Breast epithelium (tissue), 3 donors: ENCODE measurements around the gene SPATS2.

Source experiments
- POLR2A ChIP-seq: fragments of 450-650 bp; IDR thresholded peaks from one replicate; pipeline ENCODE4 v1.6.1; 2016; ENCODE audit warnings: antibody characterized with exemption, mild to moderate bottlenecking, moderate library complexity
- POLR2AphosphoS5 ChIP-seq, 3 donors: sonication (generic); formaldehyde crosslinking; IDR thresholded peaks; one replicate each; pipeline ENCODE4 v1.6.1; 2017; ENCODE audit warnings: antibody characterized with exemption in 3 of 3
- TF ChIP-seq, protein P1 (sequence below), 3 donors: fragments of 450-650 bp; IDR thresholded peaks; one replicate each; pipeline ENCODE4 v1.5.1; 2016 to 2017; ENCODE audit warnings: antibody characterized with exemption in 3 of 3, mild to moderate bottlenecking in 3 of 3, moderate library complexity in 3 of 3

DNA sequence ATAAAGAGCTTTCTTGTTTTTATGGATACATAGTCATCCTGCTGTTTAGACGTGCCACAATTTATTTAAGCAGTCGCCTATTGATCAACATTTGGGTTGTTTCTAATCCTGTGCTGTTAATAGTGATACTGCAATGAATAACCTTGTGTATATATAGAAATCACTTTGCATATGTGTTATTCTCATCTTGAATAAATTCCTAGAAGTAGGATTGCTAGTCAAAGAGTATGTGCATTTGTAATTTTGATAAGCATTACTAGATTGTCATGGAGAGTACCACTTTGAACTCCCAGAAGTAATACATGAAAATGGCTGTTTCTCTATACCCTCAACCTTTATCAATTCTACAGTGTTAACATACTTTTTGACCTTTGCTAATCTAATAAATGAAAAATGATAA lies 126.6 kb downstream of the SPATS2 start:
- TF ChIP-seq, protein P1, sequence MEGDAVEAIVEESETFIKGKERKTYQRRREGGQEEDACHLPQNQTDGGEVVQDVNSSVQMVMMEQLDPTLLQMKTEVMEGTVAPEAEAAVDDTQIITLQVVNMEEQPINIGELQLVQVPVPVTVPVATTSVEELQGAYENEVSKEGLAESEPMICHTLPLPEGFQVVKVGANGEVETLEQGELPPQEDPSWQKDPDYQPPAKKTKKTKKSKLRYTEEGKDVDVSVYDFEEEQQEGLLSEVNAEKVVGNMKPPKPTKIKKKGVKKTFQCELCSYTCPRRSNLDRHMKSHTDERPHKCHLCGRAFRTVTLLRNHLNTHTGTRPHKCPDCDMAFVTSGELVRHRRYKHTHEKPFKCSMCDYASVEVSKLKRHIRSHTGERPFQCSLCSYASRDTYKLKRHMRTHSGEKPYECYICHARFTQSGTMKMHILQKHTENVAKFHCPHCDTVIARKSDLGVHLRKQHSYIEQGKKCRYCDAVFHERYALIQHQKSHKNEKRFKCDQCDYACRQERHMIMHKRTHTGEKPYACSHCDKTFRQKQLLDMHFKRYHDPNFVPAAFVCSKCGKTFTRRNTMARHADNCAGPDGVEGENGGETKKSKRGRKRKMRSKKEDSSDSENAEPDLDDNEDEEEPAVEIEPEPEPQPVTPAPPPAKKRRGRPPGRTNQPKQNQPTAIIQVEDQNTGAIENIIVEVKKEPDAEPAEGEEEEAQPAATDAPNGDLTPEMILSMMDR (IDR thresholded peaks at IDR 0.05) = no peak
- TF ChIP-seq POLR2AphosphoS5 (IDR thresholded peaks at IDR 0.05) (no peak), POLR2A (no peak)
